Stimulated activated CD8-positive, alpha-beta memory T cell treated with anti-CD3 and anti-CD28 coated beads, Interleukin-4, amount 100 ng/mL, for 4 hours (primary cell): ENCODE data around the gene SEC16A.

Experiments used
- DNase-seq, 2 donors: peaks; one replicate each; pipeline ENCODE4 v3.0.0-alpha.2; 2020; ENCODE audit warnings: low read depth in 2 of 2, low spot score in 1 of 2

SEC16A gene

DNA sequence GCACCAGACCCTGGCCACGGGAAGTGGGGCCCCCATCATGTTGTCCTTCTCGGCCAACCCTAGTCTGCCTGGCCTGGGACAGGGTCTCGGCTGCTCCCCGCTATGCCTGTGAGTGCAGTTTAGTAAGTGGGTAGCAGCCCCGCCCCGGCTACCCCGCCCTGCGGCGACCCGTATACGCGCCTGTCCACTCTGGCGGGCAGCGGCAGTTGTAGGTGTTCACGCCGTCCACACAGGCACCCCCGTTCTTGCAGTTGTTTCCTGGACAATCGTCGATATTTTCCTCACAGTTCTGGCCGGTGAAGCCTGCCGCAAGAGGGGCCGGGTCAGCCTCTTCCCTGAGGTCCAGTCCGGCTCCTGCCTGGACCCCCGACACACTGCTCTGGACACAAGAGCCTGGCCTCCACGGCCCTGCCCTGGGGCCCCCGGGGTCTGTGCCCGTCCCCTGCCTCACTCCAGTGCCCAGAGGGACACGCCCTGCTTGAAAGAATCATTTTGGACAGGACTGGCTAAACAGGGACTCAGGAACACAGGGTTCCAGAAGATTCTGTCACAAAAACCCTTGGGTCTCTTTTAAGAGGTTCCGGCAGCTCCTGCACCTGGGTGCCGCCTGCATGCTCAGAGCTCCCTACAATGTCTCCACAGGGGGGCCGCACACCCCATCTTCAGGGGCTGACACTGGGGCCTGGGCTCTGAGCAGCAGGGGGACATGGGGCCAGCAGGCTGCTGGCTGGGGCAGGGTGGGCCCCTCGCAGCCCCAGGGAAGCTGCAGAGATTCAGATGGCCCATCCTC, 36.6 kb upstream of the SEC16A start:
- no peak for DNase-seq

DNA sequence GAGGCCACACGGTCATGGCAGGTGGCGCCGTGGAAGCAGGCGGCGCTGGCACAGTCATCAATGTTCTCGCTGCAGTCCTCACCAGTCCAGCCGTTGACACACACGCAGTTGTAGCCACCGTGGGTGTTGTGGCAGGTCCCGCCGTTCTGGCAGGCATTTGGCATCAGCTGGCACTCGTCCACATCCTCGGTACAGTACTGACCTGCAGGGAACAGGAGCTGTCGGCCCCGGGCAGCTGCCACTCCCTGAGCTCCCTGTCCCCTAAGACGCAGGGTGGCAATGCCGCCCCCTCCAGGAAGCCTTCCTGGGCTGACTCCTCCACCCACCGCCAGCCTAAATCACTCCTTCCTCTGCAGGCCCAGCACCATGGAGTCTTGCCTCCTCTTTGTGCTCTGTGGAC, 35.8 kb upstream of the SEC16A start:
- DNase-seq = no peak

DNA sequence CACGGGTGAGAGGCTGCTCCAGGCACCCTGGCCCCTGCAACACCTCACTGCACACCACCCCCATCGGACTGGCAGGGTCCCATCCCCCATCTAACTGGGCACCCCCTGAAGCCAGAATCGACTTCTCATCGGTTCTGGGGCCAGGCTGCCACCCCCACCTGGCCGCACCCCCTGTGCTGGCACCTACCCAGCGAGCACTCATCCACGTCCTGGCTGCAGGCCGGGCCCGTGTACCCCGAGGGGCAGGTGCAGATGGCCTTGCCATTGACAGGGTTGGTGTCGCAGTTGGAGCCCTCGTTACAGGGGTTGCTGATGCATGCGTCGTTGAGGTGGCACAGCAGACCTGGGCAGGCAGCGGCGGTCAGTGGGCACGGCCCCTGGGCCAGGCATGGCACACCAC, 35.1 kb upstream of the SEC16A start:
- DNase-seq = no peak

DNA sequence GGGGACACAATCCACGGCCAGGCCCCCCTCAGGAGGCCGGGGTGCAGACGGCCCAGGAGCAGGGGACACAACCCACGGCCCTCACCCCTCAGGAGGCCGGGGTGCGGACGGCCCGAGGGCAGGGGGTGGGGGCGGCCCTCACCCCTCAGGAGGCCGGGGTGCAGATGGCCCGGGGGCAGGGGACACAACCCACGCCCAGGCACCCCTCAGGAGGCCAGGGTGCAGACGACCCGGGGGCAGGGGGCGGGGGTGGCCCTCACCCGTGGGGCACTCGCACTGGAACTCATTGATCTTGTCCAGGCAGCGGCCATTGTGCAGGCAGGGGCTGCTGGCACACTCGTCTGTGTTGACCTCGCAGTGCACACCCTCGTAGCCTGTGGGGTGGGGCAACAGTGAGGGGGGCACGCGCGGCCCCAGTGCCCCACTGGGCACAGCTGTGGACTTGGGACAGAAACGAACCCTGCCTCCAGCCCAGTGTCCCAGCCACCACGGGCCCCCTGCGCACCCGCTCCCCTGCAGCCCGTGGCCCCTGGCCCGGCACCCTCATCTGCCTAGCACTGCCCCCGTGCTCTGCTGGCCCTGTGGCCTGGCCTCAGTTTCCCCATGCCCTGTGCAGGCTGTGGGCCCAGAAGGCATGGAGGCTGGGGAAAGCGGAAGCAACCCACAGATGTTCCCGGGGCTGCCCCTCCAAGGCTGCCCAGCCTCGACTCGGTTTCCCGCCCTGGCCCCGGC, 34.3 kb upstream of the SEC16A start:
- no peak for DNase-seq

DNA sequence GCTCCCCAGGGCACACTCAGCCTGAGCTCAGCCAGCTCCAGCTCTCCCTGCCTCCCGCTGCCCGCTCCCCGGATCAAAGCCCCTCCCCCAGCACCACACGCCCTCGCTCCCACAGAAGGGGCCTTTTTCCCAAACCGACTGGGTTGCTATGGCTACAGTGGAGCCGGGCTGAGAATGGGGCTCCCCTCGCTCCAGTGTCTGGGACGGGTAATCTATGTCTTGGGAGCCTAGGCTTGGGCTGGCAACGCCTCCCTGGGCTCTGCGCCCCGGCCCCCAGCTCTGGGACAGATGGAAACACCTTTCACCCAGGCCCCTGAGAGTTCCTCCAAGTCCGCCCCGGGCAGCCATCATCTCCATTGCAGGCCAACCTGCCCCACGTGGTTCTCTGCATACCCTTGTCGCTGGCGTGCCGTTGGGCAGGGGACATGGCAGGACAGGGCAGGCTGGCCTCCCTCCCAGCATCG, 33.4 kb upstream of the SEC16A start:
- DNase-seq = no peak

DNA sequence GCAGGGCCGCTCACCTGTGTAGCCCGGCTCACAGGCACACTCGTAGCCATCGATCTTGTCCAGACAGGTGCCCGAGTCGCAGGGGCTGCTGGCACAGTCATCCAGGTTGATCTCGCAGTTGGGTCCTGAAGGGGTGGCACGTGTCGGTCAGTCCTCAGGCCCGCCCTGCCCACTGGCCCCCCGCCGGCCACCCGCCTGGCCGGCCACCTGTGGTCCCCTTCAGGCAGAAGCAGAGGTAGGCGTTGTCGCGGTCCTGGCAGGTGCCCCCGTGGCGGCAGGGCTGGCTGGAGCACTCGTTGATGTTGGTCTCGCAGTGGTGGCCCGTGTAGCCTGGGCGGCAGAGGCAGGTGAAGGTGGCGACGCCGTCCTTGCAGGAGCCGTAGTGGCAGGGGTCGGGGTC, 32.4 kb upstream of the SEC16A start:
- no peak for DNase-seq

DNA sequence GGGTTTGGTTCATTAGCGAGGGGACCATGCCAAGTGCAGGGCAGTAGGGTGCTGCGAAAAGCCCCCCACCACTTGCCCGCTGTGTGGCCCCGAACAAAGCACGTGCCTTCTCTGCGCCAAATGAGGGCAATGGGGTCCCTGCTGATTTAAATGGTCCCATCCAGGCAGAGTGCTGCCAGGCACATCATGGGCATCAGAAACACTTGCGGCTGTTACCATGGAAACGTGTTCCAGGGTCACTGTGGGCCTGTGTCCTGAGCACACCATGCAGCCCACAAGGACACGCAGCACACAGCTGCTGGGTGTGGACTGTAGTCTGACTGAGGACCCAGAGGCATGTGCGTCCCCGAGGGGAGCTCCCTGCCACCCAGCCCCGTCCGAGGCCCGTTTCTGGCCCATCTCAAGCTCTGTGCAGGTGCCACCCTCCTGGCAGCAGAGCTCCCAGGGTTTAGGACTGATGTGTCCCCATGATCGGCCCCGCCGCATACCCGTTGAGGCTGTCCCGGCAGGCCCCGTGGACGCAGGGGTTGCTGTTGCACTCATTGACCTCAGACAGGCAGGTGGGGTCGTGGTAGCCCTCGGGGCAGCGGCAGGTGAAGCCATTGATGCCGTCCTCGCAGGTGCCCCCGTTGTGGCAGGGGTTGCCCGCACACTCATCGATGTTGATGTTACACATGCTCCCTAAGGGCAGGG, 31.3 kb upstream of the SEC16A start:
- DNase-seq = no peak

DNA sequence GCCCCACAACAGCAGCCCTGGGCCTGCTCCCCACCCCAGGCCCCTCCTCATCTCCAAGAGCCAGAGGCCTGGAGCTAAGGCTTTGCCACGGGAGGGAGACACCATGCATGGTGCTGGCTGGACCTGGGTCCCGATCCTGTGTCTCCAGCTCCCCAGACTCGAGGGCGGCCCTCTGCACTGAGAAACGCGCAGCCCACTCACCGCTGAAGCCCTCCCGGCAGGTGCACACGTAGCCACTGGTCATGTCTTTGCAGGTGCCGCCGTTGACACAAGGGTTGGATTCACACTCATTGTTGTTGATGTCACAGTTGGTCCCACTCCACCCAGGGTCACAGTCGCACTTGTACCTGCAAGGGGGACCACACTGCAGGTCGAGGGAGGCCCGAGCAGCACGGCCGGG, 30.4 kb upstream of the SEC16A start:
- DNase-seq = no peak

DNA sequence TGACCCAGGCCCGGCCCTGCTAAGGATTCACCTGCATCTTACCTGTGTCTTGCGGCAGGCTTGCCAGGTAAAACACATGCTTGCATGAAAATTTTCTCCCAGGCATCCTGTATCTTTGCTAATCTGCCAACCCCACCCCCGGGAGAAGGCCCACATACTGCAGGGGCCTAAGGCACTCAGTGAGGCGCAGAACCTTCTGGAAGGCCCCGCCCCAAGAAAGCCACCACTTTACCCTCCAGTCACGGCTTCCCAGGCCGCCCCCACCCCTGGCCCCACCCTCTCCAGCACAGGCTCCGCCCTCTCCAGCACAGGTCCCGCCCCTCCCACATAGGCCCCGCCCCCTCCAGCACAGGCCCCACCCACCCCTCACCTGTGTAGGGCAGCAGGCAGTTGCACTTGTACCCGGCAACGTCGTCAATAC, 29.8 kb upstream of the SEC16A start:
- DNase-seq = no peak

DNA sequence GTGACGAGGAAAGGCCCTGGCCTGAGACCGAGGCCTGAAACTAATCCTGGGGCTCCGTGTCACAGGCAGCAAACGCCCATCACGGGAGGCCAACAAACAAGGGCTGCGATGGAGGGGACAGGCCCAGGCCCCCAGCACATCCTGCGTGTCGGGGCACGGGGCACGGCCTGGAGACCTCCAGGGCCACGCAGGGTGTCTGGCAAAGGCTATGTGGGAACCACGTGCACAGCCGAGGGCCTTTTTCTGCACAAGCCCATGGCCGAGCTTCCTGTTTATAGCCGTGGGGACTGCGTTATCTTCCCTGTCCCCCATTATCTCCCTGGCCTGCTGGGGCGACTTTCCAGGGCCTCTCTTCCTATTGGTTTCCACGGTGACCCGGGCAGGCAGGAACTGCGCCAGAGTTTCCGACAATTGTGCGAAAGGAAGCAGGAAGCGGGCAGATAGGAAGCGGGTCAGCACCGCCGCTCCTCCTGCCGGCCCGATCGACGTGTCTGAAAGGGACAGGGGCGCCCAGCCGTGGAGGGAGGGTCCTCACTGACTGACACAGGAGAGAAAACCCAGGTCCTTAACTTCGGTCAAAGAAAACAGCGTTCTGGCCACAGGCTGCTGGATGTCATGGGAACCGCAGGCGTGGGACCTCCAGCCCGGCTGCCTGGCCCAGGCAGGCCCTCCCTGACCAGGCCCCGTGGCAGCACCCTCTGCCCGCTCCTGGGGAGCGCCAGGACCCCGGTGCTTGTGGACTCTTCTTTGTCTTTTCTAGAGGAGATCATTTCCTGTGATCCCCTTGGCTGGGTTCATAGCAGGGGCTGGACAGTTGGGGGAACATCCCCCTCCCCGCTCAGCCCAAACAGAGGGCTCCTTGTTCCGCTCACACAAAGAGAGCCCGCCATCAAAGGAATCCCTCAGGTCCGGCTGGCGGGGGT, 29.1 kb upstream of the SEC16A start:
- DNase-seq = no peak

DNA sequence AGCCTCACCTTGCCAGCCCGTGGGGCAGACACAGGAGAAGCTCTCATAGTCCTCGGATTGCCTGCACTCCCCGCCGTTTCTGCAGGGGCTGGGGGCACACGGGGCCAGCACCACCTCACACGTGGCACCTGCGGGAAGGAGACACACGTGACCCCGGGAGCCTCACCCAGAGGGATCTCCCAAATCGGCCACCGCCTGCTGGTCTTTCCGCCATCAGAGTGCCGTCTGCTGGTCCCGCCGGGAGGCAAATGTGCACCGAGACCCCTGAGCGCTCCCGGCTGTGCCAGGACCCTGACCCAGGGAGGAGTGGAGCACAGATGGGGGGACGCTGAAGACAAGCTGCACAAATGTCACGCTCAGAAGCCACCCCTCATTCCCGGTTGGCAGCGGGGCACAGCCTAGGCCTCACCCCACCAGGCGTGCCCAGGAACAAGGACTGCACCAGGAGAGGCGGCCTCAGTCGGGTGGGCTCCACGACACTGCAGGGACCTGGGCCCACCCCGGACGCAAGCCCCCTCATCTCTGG, 28.4 kb upstream of the SEC16A start:
- no peak for DNase-seq

DNA sequence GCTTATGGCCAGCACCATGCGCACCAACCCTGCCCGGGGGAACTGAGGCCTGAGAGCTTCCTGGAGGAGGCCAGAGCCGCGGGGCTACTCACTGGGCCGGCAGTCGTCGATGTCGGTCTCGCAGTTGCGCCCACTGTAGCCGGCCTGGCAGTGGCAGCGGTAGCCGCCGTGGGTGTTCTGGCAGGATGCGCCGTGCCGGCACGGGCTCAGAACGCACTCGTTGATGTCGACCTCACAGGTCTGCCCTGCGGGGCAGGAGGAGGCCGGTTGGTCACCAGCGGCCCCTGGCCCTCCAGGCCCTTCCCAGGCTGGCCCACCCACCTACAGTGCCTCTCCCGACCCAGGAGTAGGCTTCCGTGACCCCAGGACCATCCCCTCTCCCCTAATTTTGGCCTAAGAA, 27.7 kb upstream of the SEC16A start:
- DNase-seq = no peak

DNA sequence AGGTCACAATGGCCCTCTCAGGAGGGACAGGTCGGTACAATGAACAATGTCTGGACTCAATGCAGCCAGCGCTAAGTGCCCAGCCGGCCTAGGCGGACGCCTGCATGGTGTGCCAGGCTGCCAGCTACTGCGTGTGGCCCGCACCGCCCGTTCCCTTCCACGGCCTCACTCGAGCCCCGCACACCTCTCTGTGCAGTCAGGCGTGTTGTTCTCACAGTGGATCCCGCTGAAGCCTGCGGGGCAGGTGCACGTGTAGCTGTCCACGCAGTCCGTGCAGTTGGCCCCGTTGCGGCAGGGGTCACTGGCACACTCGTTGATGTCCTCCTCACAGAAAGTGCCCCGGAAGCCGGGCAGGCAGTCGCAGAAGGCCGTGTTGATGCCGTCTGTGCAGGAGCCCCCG, 26.7 kb upstream of the SEC16A start:
- DNase-seq = no peak

DNA sequence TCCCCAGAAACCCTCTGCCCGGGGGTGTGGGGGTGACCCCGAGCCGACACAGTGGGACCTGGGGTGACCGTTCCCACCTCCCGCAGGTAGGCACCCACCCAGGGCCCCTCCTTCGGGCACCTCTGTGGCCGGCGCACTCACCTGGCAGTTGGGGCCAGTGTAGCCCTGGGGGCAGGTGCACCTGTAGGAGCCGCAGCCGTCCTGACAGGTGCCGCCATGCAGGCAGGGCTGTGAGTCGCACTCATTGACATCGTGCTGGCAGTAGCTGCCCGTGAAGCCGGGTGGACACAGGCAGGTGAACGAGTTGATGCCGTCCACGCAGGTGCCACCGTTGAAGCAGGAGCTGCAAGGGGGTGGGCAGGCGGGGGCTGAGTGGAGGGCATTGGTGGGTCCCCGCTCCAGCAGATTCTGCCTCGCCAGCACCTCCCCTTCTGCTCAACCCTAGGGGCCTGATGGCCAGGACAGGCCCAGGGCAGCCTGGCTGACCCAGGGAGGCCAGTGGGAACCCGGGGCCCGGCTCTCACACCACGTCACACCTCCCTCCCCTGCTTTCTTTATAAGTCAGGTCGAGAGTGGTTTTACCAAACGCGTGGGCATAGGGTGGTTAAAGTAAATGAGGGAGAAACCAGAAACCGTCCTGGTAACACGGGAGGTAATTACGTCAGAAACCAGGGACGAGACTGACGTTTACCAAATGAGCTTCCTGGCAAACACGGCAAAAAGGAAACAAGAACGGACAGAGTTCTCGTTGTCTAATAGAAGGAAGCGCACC, 26.1 kb upstream of the SEC16A start:
- no peak for DNase-seq

DNA sequence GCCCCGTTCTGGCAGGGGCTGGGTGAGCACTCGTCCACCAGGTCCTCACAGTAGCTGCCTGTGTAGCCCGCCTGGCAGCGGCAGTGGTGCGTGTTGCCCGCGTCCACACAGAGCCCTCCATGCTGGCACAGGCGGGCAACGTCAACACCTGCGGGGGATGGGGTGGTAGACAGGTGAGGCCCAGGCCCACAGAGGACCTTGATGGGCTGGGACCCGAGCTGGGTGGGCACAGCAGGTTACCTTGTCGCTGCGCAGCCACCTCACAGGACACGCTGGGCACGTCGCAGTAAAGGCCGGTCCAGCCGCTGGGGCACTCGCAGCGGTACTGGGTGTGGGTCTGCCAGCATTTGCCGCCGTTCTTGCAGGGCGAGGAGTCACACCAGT, 25.1 kb upstream of the SEC16A start:
- DNase-seq = no peak

DNA sequence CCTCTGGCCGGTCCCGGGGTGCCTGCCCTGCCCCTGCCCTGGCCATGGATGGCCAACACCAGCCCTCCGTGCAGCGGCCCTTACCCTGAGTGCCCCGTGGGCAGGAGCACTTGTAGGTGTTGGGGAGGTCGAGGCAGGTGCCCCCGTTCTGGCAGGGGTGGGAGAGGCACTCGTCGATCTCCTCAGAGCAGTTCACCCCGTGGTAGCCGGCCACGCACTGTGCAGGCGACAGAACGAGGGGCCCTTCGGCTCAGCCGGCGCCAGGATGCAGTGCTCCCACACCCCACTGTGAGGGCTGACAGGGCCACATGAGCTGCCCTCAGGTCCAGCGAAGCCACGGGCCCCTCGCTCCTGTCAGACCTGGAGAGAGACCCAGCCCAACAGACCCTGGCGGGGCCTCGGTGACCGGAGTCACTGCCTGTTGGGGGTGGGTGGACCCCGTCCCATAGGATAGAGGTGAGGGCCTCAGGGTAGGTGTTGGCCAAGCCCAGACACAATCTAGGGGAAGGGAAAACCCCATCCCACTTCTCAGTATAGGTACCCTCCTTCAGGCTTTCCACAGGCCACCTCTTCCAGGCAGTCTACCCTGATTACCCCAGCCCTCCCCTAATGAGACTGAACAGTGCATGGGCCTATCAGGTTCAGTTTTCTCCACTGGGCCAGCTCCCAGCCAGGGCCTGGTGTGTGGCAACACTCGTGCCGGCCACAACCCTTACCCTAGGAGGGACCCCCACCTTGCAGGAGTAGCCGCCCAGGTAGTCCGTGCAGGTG, 24.6 kb upstream of the SEC16A start:
- no peak for DNase-seq

DNA sequence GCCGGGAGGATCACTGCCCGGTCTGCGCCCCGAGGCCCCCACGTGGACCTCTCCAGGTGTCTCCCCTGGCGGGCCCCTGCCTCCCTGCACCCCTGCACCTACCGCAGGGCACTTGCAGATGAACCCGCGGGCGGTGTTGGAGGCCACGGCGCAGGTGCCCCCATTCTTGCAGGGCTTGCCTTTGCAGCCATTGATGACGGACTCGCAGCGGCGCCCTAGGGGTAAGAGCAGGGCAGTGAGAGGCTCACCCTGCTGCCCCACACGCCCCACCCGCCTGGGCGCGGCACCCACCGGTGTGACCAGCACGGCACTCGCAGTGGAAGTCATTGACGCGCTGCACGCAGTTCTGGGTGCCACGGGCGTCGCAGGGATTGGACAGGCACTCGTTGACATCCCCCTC, 23.6 kb upstream of the SEC16A start:
- no peak for DNase-seq

DNA sequence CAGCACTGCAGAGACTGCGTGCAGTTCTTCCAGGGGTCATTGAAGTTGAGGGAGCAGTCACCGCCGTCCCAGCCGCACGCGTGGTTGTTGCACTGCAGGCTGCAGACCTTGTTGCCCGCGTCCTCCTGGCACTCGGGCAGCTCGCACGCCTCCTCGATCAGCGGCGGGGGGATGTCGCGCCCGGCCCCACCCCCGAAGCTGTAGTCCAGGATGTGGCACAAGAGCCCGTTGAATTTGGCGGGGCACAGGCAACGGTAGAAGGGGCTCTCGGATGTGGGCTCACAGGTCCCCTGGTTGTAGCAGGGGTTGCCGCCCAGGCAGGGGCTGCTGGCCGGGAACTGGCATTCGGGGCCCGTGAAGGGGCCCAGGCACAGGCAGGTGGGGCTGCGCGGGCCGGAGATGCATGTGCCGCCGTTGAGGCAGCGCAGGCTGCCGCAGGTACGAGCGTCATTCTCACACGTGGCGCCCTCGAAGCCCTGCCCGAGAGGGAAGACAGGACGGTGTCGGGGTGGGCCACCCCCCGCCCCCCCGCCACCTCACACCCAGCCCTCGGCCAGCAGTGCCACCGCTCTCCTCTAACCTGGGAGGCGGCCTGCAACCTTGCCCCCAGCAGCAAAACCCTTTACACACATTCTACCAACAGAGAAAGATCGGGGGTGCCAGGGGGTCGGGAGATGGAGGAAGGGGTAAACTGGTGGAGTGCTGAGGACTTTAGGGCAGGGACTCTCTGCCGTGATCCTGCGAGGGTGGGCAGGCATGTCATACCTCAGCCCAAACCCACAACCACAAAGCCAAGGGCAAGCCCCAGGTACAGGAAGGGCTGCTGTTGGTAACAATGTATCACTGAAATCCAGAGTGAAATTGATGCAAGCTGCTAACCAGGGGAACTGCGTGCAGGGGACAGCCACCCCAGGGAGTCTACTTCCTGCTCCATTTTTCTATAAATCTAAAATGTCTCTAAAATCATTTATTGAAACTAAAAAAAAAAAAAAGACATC, 22.9 kb upstream of the SEC16A start:
- no peak for DNase-seq
